MM.1S (cell line): ENCODE data around the gene RAPGEF4.

Source experiments
- CTCF ChIP-seq: fragments of 300-600 bp; sonication (generic); IDR thresholded peaks from 2 replicates; pipeline ENCODE4 v1.5.1; 2016; ENCODE audit warnings: antibody characterized with exemption, low read length, mixed read lengths
- EZH2 ChIP-seq: fragments of 300-600 bp; sonication (generic); optimal IDR thresholded peaks from 2 replicates; pipeline ENCODE3; 2017; ENCODE audit warnings: low read depth, mild to moderate bottlenecking, antibody characterized with exemption, low read length, mixed read lengths

GRCh38 chr2:172836827-172837226 is 101.2 kb downstream of the RAPGEF4 start:
- no peak for TF ChIP-seq EZH2
- no peak for TF ChIP-seq CTCF
